CD4-positive, alpha-beta T cell treated with Interleukin-12 subunit alpha and Interleukin-12 subunit beta, for 1 hour (primary cell): ENCODE results near the gene IER2.
"Not testable (repeated sequence)": the region's sequence is repeated elsewhere in the genome, so short reads cannot be mapped to it uniquely, and the experiment has no call there.

ENCODE experiments used
- DNase-seq: peaks from one replicate; pipeline ENCODE4 v3.0.0-alpha.2; 2020

Gene IER2

DNA sequence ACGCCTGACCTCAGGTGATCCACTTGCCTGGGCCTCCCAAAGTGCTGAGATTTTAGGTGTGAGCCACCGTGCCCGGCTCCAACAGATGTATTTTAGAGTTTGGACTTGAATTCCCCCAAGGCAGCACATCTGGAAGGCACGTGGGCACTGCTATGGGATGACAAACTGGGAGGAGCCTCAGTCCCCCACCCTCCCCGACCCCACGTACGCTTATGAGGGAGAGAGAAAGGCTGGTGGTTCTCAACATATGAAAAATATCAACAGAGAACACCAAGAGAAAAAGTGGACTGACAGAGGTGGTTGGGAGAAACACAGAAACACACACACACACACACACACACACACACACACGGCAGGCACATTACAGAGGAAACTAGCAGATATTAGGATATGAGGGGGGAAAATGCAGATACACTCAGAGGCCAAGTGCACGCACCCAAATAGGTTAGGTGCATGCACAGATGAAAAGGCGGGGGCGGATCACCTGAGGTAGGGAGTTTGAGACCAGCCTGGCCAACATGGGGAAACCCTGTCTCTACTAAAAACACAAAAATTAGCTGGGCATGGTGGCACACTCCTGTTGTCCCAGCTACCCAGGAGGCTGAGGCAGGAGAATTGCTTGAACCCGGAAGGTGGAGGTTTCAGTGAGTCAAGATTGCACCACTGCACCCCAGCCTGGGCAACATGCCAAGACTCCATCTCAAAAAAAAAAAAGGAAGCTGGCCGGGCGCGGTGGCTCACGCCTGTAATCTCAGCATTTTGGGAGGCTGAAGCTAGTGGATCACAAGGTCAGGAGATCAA, 3.2 kb upstream of the IER2 start:
- no peak for DNase-seq

DNA sequence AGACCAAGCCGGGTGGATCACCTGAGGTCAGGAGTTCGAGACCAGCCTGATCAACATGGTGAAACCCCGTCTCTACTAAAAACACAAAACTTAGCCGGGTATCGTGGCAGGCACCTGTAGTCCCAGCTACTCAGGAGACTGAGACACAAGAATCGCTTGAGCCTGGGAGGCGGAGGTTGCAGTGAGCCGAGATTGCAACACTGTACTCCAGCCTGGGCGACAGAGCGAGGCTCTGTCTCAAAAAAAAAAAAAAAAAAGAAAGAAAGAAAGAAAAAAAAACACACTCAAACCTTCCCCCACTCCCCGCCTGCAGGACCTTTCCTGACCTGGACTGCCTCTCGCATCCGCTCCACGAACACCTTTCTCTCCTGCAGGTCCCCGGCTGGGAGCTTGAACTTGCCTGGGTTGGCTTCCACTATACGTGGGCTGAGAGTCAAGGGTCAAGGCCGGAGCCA, 1.0 kb upstream of the IER2 start:
- DNase-seq = not testable (repeated sequence)

DNA sequence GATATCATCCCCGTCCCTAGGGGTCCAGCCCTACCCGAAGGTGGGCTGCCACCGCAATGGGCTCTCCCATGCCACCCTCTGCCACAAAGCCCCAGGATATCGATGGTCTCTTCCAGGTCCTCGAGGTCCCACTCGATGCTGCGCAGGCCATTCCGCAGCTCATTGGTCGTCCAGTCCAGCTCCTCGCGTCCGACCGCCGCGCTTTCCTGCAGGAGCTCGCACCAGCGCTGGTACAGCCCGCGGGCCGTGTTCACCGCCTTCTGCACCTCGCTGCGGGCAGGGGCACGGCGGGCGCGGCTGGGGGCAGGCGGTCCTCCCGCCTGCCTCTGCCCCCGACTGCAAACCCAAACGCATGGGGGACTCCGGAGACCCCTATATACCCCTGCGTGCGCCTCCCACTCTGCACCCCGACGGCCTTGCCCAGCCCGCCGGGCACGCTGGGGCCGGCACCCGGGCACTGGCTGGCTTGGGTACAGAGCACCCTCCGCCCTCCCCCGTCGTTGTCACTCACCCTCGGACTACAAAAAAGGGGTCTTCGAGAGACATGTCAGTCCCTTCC, 504 bp upstream of the IER2 start:
- DNase-seq = no peak

DNA sequence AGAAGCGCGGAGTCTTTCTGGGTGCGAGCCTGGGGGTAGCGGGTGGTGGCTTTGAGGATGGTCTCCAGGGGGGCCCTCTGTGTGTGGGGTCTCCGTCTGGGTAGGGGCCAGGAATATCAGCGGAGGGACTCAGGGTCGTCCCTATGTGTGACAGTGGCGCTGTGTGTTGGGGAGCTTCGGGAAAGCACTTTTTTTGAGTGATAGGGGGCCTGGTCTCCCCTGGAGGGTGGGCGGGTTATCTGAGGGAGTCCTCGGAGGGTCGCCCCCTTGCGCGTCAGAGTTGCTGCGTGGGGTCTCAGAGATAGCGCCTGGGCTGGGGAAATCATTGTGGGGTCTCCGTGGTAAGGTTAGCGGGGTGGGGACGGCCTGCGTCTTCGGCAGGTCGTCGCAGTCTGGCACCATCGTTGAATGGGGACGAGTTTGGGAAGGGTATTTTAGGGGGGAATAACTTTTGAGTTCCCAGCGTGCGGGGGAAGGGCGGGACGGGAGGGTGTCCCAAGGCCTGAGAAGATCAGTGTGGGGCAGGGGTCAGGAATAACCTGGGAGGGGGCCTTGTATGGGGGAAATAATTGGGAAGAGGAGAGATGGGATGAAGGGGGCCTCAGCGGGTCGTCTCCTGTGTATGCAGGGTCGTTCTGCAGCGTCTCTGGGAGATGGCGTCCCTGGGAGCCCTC, 857 bp downstream of the IER2 start:
- DNase-seq = peak; percentile 38

DNA sequence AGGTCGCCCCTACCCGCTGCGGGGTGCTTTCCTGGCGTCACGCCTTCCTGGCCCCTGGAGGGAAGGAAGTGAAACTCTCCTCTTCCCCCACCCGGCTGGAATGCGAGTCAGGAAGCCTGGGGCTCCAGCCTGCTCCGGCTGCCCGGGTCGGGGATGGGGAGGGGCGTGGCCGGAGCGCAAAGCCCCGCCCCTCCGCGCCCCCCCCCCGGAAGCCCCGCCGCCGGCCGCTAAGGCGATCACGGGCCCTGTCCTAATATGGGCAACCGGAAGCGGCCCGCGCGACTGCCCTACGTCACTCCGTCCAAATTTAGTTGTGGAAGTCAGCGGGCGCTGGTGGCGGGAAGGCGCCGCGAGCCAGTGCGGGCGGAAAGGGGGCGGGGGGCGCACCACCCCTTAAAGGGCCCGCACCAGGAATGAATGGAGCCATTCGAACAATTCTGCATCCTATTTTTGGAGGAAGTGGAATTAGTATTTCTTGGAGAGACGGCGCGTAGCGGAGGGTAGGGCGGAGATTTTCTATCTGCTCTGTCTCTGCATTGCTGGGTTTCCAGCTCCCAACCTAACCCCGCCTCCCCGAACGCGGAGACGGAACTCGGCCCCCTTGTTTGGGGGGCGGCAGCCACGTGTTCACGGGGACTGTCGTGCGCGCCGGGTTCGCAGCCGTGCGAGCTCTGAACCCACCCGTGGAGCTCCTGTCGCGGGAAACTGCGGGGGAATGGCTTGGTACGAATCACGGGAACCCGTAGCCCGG, 1.6 kb downstream of the IER2 start:
- DNase-seq = peak; percentile 97

DNA sequence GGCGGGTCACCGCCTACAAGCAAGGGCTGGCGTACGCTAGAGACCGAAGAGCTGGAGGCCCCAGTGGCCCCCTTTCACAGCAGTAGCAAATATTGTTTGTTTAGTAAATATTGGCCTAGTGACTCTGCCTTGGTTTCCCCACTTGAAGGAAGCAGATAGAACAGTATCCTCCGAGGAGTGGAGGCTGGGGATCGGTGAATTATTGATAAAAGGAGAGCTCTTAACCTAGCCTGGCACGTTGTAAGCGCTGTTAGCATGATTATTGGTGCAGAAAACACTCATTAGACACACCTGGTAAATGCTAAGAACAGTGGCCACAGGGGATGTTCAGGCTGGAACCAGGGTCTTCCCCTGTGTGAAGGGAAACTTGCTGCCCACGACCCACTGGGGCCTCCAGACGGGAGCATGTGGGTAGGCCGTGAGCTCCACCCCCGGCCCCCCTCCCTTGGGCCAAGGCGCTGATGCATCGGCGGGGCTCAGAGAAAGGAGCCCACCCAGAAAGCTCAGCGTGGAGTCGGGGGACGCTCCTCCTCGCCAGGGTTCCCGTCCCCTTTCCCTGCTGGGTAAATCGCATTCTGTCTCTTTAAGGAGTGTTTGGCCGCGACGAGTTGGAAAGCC, 2.3 kb downstream of the IER2 start:
- DNase-seq = no peak

DNA sequence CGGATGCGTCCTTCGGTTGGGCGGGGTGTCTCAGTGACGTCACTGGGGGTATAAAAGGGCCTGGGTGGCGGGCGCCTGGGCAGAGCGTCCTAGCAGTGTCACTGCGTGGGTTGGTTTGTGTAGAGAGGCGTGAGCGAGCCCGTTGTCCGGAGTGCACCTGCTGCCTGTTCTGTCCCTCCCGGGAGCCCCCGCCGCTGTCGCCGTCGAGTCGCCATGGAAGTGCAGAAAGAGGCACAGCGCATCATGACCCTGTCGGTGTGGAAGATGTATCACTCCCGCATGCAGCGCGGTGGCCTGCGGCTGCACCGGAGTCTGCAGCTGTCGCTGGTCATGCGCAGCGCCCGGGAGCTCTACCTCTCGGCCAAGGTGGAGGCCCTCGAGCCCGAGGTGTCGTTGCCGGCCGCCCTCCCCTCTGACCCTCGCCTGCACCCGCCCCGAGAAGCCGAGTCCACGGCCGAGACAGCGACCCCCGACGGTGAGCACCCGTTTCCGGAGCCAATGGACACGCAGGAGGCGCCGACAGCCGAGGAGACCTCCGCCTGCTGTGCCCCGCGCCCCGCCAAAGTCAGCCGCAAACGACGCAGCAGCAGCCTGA, 2.9 kb downstream of the IER2 start:
- DNase-seq = peak; percentile 99

DNA sequence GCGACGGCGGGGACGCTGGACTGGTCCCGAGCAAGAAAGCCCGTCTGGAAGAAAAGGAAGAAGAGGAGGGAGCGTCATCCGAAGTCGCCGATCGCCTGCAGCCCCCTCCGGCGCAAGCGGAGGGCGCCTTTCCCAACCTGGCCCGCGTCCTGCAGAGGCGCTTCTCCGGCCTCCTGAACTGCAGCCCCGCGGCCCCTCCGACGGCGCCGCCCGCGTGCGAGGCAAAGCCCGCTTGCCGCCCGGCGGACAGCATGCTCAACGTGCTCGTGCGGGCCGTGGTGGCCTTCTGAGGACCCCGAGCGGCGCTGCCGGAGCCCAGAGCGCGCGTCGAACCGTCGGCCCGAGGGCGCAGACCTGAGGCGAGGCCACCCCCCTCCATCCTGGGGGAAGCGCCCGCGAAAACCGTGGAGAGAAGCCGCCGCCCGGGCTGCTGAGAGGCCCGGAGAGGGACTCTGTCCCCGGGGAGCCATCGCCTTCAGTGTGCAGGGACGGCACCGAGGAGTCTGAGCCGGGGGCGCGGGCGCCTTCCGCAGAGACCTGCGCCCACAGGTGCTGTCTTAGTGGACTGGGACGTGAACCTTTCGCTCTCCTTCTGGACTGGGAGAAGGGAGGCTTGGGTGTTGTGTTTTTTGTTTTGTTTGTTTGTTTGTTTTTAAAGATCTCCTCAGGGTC, 3.5 kb downstream of the IER2 start:
- DNase-seq = no peak

DNA sequence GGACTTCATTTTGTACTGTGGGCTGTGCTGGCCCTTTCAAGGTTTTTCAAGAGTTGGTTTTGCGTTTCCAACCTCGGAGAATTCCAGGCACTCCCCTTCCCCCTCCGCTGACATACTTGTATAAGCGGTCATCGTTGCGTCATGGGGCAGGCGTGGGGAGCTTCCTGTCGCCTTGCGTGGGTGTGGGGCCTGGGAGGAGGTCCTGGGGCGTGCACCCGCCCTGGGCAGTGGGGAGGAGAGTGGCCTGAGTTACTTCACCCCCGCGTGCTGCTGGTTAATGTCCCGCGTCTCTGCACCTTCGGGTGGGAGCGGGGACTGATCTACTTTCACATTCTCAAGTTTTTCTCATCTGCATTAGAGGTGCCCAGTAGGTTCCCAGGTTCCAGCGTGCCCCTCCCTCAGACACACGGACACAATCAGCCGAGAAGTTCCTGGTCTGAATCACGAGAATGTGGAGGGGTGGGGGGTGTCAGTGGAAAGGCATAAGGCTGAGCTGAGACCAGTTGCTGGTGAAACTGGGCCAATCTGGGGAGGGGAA, 4.1 kb downstream of the IER2 start:
- DNase-seq = peak; percentile 55

DNA sequence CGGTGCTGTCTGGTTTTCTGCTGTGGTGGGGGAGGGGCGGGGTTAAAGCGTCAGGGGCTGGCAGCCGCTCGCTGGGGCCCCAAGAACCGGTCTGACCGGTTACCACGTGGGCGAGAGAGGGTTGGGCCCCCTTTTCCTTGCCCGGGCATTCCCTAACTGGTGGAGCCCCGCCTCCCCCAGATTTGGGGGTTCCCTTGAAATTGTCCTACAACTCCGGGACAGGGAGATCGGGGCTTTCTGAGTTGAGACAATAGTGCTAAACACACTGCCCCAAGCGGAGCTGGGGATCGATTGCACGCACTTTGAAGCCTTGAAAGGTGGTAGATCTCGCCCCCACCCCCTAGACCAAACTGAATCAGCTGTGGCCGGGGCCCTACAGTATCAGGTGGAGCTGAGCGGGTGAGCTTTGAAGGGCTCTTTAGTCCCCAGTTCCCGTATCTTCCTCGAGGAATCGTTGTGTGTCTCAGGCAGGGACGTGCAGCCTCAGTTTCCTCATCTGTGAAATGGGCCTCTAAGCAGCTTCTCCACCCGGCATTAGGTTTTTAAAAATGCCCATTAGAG, 4.8 kb downstream of the IER2 start:
- DNase-seq = peak; percentile 85

DNA sequence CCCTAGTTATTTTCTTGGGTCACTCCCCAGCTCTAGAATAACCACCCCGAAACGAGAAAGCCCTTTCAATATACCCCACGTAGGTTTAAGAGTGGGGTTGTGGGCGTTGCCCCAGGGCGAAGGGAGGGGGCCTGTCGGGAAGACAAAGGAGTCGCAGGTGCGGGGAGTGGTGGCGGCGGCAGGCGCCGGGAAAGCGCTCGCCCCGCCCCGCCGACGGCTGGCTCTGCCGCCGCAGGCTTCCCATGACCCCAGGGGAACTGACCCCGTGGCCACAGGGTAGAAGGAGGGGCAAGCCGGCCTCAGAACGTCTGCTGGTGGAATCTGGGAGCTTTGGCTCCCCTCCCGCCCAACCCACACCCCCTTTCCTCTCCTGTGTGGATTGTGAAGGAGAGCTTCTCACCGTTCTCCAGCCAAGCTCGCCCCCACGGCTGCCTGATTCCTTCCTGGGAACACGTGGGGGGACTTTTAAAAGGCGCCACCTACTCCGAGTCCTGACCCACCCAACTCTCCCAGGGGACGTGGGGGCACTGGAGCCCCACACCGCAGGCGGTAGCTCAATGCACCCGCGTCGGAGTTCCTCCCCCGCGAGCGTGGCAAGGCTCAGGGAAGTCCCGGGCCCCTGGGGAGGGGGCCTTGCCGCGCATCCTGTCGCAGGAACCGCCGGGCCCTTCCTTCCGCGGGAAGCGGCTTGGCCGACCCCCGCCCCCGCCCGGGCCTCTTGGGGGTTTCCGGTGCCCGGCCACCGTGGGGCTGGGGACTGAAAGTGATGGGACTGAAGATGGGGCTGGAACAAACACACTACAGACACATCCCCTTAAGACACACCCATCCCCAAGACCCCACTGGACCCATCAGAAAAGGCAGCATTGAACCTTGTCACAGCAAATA, 5.5 kb downstream of the IER2 start:
- peak; percentile 88 for DNase-seq

DNA sequence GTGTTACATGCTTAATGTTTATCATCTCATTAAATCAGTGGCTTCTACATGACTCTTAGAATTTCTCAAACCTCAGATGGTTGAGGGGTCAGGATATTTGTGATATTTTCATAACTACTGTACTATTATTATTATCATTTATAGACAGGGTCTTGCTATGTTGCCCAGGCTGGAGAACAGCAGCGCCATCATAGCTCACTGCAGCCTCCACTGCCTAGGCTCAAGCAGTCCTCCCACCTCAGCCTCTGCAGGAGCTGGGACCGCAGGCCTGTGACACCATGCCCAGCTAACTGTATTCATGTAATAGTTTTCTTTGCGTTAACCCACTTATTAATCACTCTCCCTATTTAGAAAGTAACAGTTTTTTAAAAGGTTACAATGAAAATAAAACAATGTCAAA, 9.5 kb downstream of the IER2 start:
- DNase-seq = no peak

DNA sequence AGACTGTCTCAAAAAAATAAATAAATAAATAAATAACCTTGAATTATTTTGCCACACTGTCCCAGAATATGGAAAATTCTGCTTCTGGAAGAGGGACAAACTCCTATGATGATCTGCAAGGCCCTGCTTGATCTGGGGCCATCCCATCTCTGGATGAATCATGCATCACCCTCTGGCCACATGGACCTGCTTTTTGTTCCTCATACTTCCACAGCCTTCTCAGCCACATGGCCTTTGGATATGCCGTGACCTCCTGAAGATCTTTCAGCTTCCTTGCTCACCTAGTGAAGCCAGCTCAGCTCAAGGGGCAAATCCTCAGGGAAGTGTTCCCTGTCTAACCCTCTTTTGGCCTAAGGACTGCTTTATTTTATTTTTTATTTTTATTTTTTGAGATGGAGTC, 10.3 kb downstream of the IER2 start:
- no peak for DNase-seq

DNA sequence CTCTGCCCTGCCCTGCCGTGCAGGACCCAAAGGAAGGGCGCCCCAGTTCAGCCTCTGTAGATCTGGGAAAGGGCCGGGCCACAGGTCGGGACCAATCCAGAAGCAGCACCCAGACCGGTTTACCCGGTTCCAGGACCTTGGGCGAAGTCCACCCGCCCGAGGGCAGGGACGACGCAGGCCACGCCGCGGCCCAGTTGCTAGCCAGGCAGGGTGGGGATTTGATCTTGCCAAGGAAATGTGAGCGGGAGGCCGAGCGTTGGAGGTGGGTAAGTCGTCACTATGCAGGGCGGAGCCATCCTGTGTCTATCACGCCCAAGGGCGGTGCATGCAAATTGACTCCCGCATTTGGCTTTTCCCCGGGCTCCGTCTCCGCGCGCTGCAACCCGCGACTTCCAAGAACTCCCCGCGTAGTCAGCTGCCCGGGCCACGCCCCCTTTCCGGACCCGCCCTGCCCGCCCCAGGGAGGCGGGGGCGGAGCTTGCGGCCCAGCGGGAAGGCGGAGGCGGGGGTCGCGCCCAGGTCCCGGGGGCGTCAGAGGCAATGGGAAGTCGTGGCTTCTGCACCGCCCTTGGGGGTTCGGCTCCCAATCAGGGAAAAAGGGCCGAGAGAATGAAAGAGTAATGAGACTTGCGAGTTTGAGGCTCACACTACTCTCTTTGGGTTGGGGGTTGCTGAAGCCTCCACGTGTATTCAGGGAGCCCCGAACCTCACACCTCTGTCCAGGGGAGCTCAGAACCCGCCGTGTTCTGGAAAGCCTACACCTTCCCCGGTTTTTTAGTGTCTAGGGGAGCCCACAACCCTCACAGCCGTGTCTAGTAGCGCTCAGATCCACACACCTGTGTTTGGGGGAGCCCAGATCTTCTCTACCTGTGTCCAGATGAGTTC, 12.8 kb downstream of the IER2 start:
- peak; percentile 88 for DNase-seq

DNA sequence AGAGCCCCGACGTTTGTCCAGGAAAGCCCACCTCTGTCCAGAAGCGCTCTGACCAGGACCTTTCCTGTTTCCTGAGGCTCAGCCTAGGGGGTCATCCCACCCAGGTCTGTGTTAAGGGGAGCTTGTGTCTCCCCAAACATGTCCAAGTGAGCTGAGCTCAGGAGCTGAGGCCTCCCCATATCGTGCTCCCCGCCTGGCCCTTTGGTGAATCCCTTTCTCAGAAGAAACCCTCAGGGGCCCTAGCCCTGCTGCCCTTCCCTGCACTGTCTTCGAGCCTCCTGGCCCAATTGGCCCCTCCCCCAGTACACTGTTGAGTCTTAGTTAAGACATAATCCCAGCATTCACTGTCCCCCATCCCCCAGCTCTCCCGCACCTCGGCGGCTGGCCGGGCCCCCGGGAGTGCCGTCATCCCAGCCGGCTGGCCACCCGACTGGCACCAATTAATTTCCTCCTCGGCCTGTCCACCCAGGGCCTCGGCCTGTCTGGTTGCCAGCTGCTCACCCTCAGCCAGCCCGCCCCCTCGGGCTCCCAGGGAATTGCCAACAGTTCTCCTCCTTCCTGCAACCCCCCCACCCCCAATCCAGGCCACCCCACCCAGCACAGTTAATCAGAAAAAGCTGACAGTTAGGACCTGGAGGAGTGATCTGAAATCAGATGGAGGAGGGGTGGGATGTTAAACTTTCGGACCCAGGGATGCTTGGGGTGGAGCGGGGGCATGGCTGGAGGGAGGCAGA, 13.6 kb downstream of the IER2 start:
- DNase-seq = peak; percentile 44

DNA sequence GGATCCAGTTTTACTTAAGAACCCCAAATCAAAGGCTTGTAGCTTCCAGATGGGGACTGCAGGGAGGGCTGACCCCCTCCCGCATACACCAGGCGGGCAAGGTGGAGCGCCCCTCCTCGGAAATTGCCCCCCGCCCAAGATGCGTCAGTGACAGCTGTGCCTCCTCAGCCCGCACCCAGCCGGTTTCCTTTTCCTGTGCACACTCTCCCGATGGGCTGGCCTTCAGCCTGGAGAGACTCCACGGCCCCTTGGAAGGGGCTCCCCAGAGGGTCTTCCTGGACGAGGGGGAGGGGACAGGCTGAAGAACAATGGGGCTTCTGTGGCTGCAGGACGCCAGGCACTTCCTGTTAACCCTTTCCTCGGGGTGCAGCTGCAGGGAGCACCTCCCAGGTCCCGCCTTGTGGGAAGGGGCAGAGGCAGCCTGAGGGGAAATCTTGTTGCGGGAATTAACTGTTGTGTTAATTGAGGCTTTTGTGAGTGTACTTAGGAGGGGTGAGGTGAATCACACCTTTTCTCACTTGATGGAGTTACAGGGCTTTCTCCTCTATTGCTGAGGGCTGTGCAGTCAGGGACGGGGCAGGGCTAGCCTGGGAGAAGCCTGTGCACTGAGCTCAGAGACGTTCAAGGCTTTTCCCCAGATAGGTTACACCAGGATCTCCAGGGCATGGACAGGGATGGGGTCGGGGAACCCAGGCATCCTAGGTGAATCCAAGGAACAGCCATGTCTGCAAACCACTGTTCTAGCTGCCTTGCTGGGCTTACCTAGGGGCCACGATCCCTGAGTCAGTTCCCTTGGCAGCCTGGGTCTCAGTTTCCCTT, 14.3 kb downstream of the IER2 start:
- DNase-seq = peak; percentile 53
